Mucosa of descending colon (tissue), 3 donors: ENCODE results near the gene RASGRP3. TPM values are rescaled to one million over a fixed set of nuclear protein-coding genes. Genes with fewer than 3 reads are reported as not detected.

ENCODE experiments used
- ATAC-seq: fragments of 200-7000 bp; cut with Tn5 transposase; one replicate; pipeline ENCODE4 v1.9.1; 2020; ENCODE audit warnings: mild to moderate bottlenecking, moderate library complexity
- DNase-seq, 3 donors: peaks; one replicate each; pipeline ENCODE4 v3.0.0-alpha.2; 2020
- H3K36me3 ChIP-seq: fragments of 200-600 bp; one replicate; pipeline ENCODE4 v1.8.0; 2021; ENCODE audit warnings: low read depth, mild to moderate bottlenecking
- H3K4me1 ChIP-seq: fragments of 200-600 bp; one replicate; pipeline ENCODE4 v1.8.0; 2021; ENCODE audit warnings: low read depth, mild to moderate bottlenecking
- H3K4me3 ChIP-seq: fragments of 200-600 bp; one replicate; pipeline ENCODE4 v1.8.0; 2021; ENCODE audit warnings: mild to moderate bottlenecking
- H3K9me3 ChIP-seq: fragments of 200-600 bp; one replicate; pipeline ENCODE4 v1.8.0; 2021; ENCODE audit warnings: mild to moderate bottlenecking
- intact Hi-C, 2 donors: fragments of 100-400 bp; cut with DNase I in 1 of 2; cut with micrococcal nuclease in 1 of 2; formaldehyde crosslinking; loops; one replicate each; pipeline versions ENCODE4 v1.11.0 to v1.11.1; 2022; cut with DNase I, micrococcal nuclease
- total RNA-seq, 3 donors: library from RNA; stranded (reverse); fragmentation: NEBNext Ultra II Directional in 2 of 3; extraction: Animal tissue kit (Norgen Biotek cat#: 25700) in 2 of 3; gene quantifications; one replicate each; pipeline versions ENCODE4 v1.2.1 to v1.2.4, GENCODE V29; 2021 to 2023
- TF ChIP-seq, protein P1 (sequence below): fragments of 200-600 bp; IDR thresholded peaks from one replicate; pipeline ENCODE4 v1.8.0; 2022; ENCODE audit warnings: antibody characterized with exemption, mild to moderate bottlenecking
- donor health status: DM: no; HTN: no; CAD: no; lungs with moderate emphysema.
- donor health status: DM: no; HTN: no; CAD: no.
- donor health status: DM: no; HTN: yes; CAD: no.

The RASGRP3 gene
- total RNA-seq, 3 donors from 2014 or later, result 3.8 to 6.1 (median 5.4) TPM

GRCh38 chr2:33535421-33535820 lies 59.0 kb downstream of the RASGRP3 start:
- TF ChIP-seq, protein P1, sequence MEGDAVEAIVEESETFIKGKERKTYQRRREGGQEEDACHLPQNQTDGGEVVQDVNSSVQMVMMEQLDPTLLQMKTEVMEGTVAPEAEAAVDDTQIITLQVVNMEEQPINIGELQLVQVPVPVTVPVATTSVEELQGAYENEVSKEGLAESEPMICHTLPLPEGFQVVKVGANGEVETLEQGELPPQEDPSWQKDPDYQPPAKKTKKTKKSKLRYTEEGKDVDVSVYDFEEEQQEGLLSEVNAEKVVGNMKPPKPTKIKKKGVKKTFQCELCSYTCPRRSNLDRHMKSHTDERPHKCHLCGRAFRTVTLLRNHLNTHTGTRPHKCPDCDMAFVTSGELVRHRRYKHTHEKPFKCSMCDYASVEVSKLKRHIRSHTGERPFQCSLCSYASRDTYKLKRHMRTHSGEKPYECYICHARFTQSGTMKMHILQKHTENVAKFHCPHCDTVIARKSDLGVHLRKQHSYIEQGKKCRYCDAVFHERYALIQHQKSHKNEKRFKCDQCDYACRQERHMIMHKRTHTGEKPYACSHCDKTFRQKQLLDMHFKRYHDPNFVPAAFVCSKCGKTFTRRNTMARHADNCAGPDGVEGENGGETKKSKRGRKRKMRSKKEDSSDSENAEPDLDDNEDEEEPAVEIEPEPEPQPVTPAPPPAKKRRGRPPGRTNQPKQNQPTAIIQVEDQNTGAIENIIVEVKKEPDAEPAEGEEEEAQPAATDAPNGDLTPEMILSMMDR, result no peak
- ATAC-seq (no peak), DNase-seq (no peak)
- no peaks in the 10 kb centered on the region for H3K9me3 ChIP-seq
- intact Hi-C loops, result no loop called here
- no peaks in the 10 kb centered on the region for H3K4me1 ChIP-seq
- no peak overlapping the region for H3K4me3 ChIP-seq
- H3K36me3 ChIP-seq, result no peaks in the 10 kb centered on the region

- H3K4me1 ChIP-seq, result no peaks in the 10 kb centered on the region
- TF ChIP-seq, protein P1, result no peak
- H3K4me3 ChIP-seq, result no peak overlapping the region
- H3K9me3 ChIP-seq, result no peaks in the 10 kb centered on the region
- DNase-seq (no peak), ATAC-seq (no peak)
- H3K36me3 ChIP-seq, result no peaks in the 10 kb centered on the region
- intact Hi-C loops, result no loop called here
Measured at GRCh38 chr2:33541243-33541642, 64.8 kb downstream of the RASGRP3 start.

- Histone ChIP-seq H3K36me3 (no peaks in the 10 kb centered on the region), H3K9me3 (no peaks in the 10 kb centered on the region), H3K4me1 (no peaks in the 10 kb centered on the region), H3K4me3 (no peak overlapping the region)
- intact Hi-C loops, result no loop called here
- DNase-seq (no peak), ATAC-seq (no peak)
- TF ChIP-seq, protein P1, result no peak
Measured at GRCh38 chr2:33550206-33550605, 73.8 kb downstream of the RASGRP3 start.

DNA sequence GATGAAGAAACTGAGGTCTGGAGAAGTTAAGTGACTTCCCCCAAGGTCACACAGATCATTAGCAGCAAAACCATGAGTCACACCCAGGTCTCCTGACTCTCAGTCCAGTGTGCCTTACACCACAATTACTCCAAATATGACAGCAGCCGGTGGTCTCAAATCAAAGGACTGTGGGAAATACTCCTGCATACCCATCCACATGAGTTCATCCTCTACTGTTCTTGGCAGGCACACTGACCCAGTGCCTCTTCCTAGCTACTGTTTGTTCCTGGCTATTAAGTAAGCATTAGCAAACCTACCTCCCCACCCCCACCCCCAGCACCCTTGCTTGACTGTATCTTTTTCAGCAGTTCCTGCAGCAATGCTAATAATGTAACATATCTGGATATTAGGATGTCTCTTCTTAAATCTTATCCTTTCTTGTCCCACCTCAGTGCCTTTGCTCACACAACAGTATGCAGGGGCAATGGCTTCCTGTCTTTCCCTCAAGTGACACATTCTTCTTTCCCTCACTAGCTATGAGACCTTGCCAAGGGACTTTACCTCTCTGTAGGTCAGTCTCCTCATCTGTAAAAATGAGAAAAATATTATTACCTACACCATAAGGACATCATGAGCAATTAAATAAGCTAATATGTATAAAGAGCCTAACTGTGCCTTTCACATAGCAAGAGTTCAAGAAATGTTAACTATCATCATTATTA lies 76.5 kb downstream of the RASGRP3 start:
- no peak for DNase-seq

GRCh38 chr2:33555681-33556080 lies 79.2 kb downstream of the RASGRP3 start:
- DNase-seq (no peak), ATAC-seq (no peak)
- Histone ChIP-seq H3K4me1 (no peaks in the 10 kb centered on the region), H3K9me3 (no peaks in the 10 kb centered on the region), H3K36me3 (no peaks in the 10 kb centered on the region), H3K4me3 (no peak overlapping the region)
- TF ChIP-seq, protein P1, result no peak
- intact Hi-C loops, result no loop called here

More for the DNA sequence above, 76.5 kb downstream of the RASGRP3 start:
- H3K9me3 ChIP-seq, result no peaks in the 10 kb centered on the region
- H3K4me1 ChIP-seq, result no peaks in the 10 kb centered on the region
- intact Hi-C loops, result no loop called here
- ATAC-seq, result no peak
- H3K36me3 ChIP-seq, result no peaks in the 10 kb centered on the region
- H3K4me3 ChIP-seq, result no peak overlapping the region
- TF ChIP-seq, protein P1, result no peak

- no peak for DNase-seq
- intact Hi-C loops, result no loop called here
- H3K4me1 ChIP-seq, result no peaks in the 10 kb centered on the region
- no peaks in the 10 kb centered on the region for H3K9me3 ChIP-seq
- H3K4me3 ChIP-seq, result no peak overlapping the region
- no peaks in the 10 kb centered on the region for H3K36me3 ChIP-seq
- TF ChIP-seq, protein P1, result no peak
- ATAC-seq, result no peak
Measured at GRCh38 chr2:33559328-33559727, 82.9 kb downstream of the RASGRP3 start.
